GM18517 (cell line): ENCODE data around the gene OR2A1.
"Not testable (repeated sequence)": the region's sequence is repeated elsewhere in the genome, so short reads cannot be mapped to it uniquely, and the experiment has no call there.

Experiments
- ATAC-seq: cut with Tn5 transposase; IDR thresholded peaks from one replicate; pipeline ENCODE4 v1.9.1; 2021; ENCODE audit warnings: mild to moderate bottlenecking, moderate library complexity; ENCODE audit not compliant: unreplicated experiment

The OR2A1 gene

DNA sequence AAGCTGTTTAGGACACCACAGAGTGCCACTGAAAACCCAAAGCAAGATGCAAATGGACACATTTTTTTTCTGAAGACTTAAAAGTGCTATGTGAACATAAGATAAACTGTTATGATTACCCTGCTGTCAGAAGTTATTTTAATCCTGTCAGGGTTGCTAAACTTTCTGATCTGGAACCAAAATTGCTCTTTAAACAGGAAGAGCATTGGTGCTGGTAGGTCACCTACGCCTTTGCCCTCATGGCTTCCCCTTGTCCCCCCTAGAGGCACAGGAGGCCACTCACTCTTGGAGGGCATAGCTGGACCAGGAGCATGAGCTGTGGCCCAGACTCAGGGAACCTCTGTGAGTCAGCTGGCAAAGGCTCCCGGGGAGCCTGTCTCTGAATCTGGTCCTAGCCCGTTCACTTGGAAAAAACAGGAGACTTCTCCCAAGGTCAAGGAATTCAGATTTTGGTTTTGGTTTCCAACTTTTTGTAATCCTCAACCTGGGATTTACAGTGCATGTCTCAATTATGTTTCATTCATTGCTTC is 9.5 kb downstream of the OR2A1 start:
- not testable (repeated sequence) for ATAC-seq

DNA sequence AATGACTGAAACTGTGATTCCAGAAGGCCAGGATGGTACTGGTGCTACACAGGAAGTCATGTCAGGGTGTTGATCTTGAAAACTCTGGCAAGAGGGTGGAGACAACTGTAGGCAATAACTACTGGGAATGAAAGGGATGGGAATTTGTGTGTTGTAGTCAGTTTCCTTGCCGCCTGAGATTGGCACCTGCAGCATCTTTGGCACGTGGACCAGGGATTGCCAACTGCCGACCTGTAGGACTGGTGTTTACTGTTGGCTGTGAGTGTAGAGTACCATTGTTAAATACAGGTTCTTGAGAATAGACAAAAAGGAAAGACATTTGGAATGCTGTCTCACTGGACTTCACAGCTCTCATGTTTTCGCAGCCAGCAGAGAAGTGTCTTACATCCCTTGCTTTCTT is 11.1 kb downstream of the OR2A1 start:
- not testable (repeated sequence) for ATAC-seq

DNA sequence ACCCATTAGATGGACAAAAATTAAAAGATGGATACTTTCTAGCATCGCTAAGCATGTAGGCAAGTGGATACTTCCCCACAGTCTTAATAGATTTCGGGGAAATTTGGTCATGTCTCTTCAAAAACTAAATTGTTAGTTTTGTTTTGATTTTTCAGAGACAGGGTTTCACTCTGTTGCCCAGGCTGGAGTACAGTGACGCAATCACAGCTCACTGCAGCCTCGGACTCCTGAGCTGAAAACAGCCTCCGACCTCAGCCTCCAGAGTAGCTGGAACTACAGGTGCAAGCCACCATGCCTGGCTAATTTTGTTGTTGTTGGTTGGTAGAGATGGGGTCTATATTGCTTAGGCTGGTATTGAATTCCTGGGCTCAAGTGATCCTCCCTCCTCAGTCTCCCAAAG is 13.6 kb downstream of the OR2A1 start:
- not testable (repeated sequence) for ATAC-seq

DNA sequence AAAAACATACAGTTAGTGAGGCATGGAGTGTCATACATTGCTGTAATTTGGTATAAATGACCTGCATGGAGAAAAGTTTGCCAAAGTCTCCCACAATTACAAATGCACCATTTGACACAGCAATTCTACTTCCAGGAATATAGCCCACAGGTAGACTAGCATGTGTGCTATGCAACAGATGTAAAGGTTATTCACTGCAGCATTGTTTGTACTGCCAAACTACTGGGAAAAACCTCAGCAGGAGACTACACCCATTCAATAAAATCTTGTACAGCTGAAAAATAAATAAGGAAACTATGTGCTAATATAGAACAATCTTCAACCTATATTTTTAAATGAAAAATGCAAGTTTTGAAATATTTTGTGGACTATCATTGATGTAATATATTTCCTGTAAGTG is 17.8 kb downstream of the OR2A1 start:
- ATAC-seq: not testable (repeated sequence)

DNA sequence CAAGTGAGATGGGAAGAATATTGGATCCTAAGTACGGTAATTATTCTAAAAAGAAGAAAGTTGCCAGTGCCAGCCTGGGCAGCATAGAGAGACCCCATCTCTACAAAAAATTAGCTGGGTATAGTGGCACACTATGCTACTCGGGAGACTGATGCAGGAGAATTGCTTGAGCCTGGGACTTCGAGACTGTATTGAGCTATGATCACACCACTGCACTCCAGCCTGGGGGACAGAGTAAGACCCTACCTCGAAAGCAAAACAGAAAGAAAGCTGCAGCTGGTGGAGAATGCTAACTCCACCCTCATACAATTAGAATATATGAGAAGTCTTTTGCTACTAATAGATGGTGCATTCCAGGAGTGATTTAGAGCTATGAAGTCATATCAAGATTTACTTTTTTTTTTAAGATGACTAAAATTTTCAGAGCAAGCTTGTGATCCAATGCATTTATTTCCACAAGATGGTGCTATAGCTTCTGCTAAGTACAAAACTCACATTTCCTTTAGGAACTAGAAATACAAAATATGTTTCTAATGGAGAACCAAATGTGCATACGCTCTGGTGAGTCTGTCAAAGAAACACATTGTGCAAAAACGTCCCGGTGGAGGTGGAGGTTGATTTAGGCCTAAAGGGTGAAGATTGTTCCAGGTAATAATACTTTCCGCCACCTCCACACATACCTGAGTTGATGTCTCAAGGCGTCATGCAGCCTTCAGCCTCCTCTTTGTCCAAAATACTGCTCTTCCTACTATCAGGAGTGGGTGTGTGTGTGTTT is 19.2 kb downstream of the OR2A1 start:
- peak; percentile 70 for ATAC-seq

DNA sequence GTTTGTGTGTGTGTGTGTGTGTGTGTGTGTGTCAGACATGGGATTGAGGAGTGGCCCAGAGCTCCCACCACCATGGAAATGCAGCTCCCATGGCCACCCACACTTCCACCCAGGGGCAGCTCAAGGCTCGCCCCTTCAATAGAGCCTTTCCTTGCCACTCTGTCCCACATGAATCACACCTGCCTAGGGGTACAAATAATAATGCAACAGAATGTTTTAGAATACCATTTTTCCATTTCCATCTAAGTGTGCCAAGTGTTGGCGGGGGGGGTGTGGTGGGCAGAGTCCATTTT is 19.7 kb downstream of the OR2A1 start:
- not testable (repeated sequence) for ATAC-seq

DNA sequence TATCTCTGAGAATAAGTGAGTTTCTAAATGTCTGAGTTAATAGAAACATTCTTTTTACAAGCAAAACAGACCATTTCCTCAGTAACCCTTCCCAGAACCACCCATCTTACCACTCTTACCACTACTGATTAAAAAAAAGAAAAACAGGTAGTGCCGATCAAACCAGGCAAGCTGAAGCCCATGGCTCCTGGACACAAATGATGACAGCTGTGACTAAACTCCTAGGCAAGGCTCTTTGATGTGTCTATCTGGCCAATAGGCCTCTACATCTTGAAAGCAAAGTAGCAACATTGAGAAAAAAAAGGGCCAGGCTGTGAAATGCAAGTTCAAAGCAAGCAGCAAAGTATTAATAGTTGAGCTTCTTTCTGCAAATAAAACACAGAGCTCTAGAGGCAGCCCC is 36.4 kb downstream of the OR2A1 start:
- not testable (repeated sequence) for ATAC-seq

DNA sequence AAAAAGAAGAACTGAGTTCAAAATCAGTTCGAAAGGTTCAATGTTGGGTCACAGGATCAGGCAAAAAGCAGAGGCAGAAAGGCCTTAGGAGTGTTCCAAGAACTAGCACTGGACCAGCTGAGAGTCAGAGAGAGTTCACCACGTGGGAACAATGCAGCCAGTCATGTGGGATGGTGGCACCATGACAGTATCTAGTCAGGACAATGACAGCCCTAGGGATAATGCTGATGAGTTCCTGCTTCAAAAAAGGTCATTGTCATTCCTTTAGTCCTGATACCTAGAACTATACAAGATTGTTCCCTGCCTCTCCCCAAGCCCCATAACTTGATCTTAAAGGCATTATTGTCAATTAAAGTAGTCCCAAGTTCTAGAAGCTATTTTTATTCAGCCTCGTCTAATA is 39.4 kb downstream of the OR2A1 start:
- not testable (repeated sequence) for ATAC-seq

DNA sequence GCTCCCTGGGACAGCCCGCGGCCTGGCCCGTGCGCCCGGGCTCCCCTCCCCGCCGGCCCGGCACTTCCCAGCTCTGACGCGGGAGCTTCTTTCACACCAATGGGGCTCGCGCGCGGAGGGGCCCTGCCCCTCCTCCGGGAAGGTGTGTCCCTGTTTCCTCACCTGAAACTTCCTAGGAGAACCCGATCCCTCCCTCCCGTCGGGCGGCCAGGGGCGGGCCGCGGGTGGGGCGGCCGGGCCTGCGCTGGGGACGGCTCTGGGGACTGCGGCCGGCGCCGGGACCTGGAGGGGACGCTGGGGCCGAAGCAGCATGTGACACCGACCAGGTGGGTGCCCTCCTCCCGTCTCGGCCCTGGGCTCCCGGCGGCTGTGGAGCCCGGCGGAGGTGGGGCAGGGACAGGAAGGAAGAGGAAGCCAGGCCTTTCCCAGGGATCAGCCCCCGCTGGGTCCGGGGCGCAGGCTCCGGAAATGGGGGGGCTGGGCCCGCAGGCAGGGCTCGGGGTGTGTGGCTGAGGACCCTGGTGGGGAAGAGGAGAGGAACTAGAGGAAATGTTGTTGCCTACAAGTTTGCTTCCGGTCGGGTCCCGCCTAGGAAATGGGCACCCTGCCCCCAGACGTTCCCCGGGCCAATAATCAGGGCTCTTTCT is 43.1 kb downstream of the OR2A1 start, which contains the start of gene ARHGEF5:
ARHGEF5 (plus strand) TSS at position 227 of the 647 bp plus-strand sequence. CDS start 7,268 bp downstream, outside the sequence.
- ATAC-seq: peak; percentile 79

DNA sequence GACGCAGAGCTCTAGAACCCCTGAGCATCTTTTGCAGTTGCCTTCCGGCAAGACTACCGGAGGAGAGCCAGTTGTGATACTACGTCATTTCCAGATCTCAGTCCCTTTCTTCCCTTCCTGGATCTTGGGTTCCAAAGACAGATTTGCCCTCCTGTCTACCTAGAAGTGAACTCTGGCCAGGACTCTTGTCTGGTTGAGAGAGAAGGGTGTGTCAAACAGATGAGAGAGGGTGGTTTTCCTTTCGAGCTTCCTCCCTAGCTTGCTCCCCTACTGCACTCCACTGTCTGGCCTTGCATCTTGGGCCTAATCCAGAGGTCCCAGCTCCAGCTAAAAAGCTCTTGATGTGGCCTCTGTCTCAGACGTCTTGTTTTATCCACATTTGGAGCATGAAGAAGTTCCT is 44.0 kb downstream of the OR2A1 start:
- not testable (repeated sequence) for ATAC-seq

DNA sequence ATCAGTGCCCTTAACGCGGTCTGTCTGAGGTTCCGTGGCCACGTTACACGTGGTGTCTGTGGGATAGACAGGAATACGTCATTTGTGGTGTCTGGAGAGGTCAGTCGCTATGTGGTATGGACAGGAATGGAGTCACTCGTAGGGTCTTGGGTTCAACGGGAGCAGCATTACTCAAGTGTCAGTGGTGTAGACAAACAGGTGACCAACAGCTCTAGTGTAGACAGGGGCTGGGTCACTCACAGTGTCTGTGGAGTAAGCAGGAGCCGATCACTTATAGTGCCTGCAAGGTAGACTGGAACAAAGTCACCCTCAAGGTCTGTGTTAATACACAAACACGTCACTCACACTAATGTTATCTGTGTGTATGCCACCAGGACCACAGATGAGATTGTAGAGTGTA is 44.6 kb downstream of the OR2A1 start:
- ATAC-seq: not testable (repeated sequence)

DNA sequence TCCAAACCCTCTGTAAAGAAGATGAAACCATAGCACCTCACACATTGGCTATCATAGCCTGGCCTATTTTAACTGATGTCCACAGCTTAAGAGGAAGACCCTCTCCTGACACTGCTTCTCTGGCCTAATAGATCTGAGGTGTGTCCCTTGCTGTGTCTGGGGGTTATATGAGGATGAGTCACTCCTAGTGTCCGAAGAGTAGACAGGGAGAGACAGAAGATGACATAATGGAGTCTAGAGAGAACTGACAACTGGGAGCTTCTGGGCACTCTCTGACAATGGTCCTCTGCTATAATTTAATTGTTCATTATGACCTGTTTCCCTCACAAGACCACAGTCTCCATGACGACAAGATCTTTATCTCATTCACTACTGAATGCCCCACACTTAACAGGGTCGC is 49.8 kb downstream of the OR2A1 start:
- not testable (repeated sequence) for ATAC-seq

DNA sequence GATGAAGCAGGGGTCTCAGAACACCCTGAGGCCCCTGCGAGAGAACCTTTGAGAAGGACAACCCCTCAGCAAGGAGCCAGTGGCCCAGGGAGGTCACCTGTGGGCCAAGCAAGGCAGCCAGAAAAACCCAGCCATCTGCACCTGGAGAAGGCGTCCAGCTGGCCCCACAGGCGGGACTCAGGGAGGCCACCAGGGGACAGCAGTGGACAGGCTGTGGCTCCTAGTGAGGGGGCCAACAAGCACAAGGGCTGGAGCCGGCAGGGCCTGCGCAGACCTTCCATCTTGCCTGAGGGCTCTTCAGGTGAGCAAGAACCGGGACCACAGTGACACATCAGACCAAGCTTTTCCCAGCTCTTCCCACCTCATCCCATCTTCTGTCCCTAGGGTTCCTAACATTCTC is 53.3 kb downstream of the OR2A1 start:
- not testable (repeated sequence) for ATAC-seq

DNA sequence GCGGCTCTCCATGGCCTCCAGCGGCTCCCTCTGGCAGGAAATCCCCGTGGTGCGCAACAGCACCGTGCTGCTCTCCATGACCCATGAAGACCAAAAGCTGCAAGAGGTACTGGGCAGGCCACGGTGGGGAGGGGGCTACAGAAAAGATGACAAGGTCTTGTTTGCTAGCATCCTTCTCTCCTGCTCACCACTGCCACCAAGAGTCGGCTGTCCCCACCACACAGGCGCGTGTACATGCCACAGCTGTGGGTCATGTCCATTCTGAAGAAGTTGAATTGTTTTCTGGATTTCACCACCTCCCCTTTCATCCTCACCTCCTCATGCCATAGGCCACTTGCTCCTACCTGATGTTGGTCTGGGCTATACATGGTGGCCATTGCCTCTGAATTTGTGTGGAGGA is 55.0 kb downstream of the OR2A1 start:
- not testable (repeated sequence) for ATAC-seq

DNA sequence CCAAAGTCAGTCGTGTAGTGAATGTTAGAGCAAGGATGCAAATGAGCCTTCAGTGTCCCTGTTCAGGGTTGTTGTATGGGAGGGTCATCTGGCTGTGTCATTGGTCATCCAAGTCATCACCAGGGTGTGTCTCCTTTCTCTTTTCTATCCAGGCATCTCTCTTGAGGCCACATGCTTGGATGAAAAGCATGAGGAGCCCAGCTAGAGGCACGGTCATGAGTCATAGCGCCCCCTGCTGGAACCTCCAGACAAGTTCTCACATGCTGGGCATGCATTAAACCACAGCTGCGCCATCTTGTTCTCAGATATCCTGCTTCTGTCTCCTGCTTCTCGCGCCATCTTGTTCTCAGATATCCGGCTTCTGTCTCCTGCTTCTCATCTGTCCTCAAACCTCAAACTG is 57.0 kb downstream of the OR2A1 start:
- not testable (repeated sequence) for ATAC-seq
